Measurements from ENCODE around the gene GPR108. TPM values are rescaled to one million over a fixed set of nuclear protein-coding genes. Genes with fewer than 3 reads are reported as not detected.

Gene GPR108
- total and polyA plus RNA-seq, 2 of the 13 experiments (the other 11 are each of a cell fraction or from before 2014, with no cell fraction given): 36.4 to 63.0 TPM

- ChIA-PET CTCF (ENCODE audit: low intra/inter-chr PET ratio, low total read pairs) (interaction anchor here (3.1 to 3.4 kb wide), 3 partner anchors 14 to 124 kb away, joined by 17 to 31 read pairs (median 25); no protein-coding TSS in a partner anchor), POLR2A (interaction anchor here (1.4 to 5.4 kb wide), 4 partner anchors 14 to 124 kb away, joined by 11 to 278 read pairs (median 51); partner anchors contain the start of gene C3)
- H4K20me1 ChIP-seq (ENCODE audit: insufficient read depth, low read length): peaks cover 16% of the 10 kb centered on the region
- peak within 1 kb of the TSS; percentile 93 for H3K4me2 ChIP-seq (ENCODE audit: low read depth, low read length)
- 2% methylated on average over 24 of the region's 47 CpGs for WGBS (ENCODE audit: low lambda C conversion rate)
- H3K79me2 ChIP-seq (ENCODE audit: insufficient read depth, low read length): peaks cover 32% of the 10 kb centered on the region
- intact Hi-C loops (cut with micrococcal nuclease; ENCODE audit: unreplicated experiment): loop anchor here (10.0 kb wide), 1 partner anchor 1135 kb away; the partner anchor contains the start of gene PRR36
- peaks cover 4 to 17% of the 10 kb centered on the region in 2 experiments; a peak in 4 of 5 replicates for H3K36me3 ChIP-seq (replicated peaks in 1 of 2; ENCODE audit: control insufficient read depth in 1 of 2, insufficient read depth in 2 of 2, low read length in 2 of 2)
- H3K4me1 ChIP-seq (ENCODE audit: insufficient read depth, low read length): peaks cover 62% of the 10 kb centered on the region
- peak within 1 kb of the TSS; percentile 80 for H3K27ac ChIP-seq (ENCODE audit: extremely low read length, insufficient read depth, low read length)
- in situ Hi-C loops (cut with HindIII; ENCODE audit: extremely low pct_ligation_motif_present, low pct_unique_long_range_greater_than_20kb): loop anchor here (5.0 kb wide), 1 partner anchor 123 kb away; no protein-coding TSS in a partner anchor
- H3K4me3 ChIP-seq (replicated peaks in 1 of 3; ENCODE audit: insufficient read depth in 1 of 3, low read depth in 2 of 3, low read length in 3 of 3): peak within 1 kb of the TSS; percentile 89 to 100 (median 92)
- DNase-seq (ENCODE audit: low spot score) (peak; percentile 68), ATAC-seq (no peak), FAIRE-seq (no peak)
- H3K9me3 ChIP-seq (ENCODE audit: low read length): no peaks in the 10 kb centered on the region
- H3K9ac ChIP-seq (ENCODE audit: insufficient read depth, low read depth, low read length): peak within 1 kb of the TSS; percentile 76
- H3K27me3 ChIP-seq (ENCODE audit: control insufficient read depth in 1 of 2, insufficient read depth in 2 of 2, low read length in 2 of 2): no peaks in the 10 kb centered on the region; a peak in 1 of 5 replicates
- no TSS peak for BruUV-seq (replicated peaks)
- H2AFZ ChIP-seq (ENCODE audit: low read length): no peak within 1 kb of the TSS
- TF ChIP-seq SP1 (IDR thresholded peaks at IDR 0.05) (no peak), SP1 (CRISPR knock-in tag; IDR thresholded peaks at IDR 0.05) (peak; percentile 23; the same call in 1 of the 2 replicates), ELF3 (CRISPR knock-in tag; IDR thresholded peaks at IDR 0.05) (no peak), TFAP4 (IDR thresholded peaks at IDR 0.05; ENCODE audit: borderline replicate concordance, low read depth) (no peak), ZNF317 (CRISPR knock-in tag; IDR thresholded peaks at IDR 0.05) (peak; percentile 12; the same call in 1 of the 2 replicates), ZNF775 (CRISPR knock-in tag; IDR thresholded peaks at IDR 0.05; ENCODE audit: borderline replicate concordance) (no peak), LRRFIP1 (CRISPR knock-in tag; conservative IDR thresholded peaks at IDR 0.05) (no peak), TRIM22 (IDR thresholded peaks at IDR 0.05) (no peak), RBFOX2 (IDR thresholded peaks at IDR 0.05; ENCODE audit: low read depth, low read length) (0 out of 2 replicates have a peak, but pooled peaks have one; percentile 27), PHF21A (CRISPR knock-in tag; IDR thresholded peaks at IDR 0.05) (no peak), ZMYM4 (CRISPR knock-in tag; IDR thresholded peaks at IDR 0.05) (0 out of 2 replicates have a peak, but pooled peaks have one; percentile 0), ZNF333 (CRISPR knock-in tag; IDR thresholded peaks at IDR 0.05; ENCODE audit: borderline replicate concordance) (0 out of 2 replicates have a peak, but pooled peaks have one; percentile 7), ZNF431 (CRISPR knock-in tag; IDR thresholded peaks at IDR 0.05; ENCODE audit: borderline replicate concordance, low read depth) (no peak), TCF7L2 (IDR thresholded peaks at IDR 0.05; ENCODE audit: low read depth, low read length) (no peak), MAZ (IDR thresholded peaks at IDR 0.05; ENCODE audit: borderline replicate concordance, low read depth, low read length) (peak; percentile 26; the same call in 1 of the 2 replicates), MAZ (CRISPR knock-in tag; IDR thresholded peaks at IDR 0.05; ENCODE audit: low read depth) (no peak), DRAP1 (CRISPR knock-in tag; IDR thresholded peaks at IDR 0.05) (peak; percentile 49; the same call in 1 of the 2 replicates), CCDC6 (CRISPR knock-in tag; IDR thresholded peaks at IDR 0.05) (no peak), SP4 (CRISPR knock-in tag; IDR thresholded peaks at IDR 0.05) (peak; percentile 16; the same call in 1 of the 2 replicates), MAX (IDR thresholded peaks at IDR 0.05) (peak; percentile 5; the same call in 1 of the 2 replicates)
These were observed 2.1 kb upstream of the GPR108 start, which contains the start of gene TRIP10 for GRCh38 chr19:6739390-6739882. TSS of gene TRIP10 (plus strand) at chr19:6739680. CDS start at chr19:6739762, 82 bp downstream.
